ENCODE measurements around the gene ATP13A1.

- no peak for TF ChIP-seq ZNF274 (IDR thresholded peaks at IDR 0.05; ENCODE audit: low read depth, low read length)
- TF ChIP-seq SUZ12 (IDR thresholded peaks at IDR 0.05; ENCODE audit: extremely low read depth, insufficient read depth, insufficient read length), result no peak
These were observed 26.8 kb downstream of the ATP13A1 start for GRCh38 chr19:19636573-19637185.

Data from NT2/D1 (cell line).